Cerebellar nuclear complex (tissue), 1 donor: ENCODE results near the gene MACROD2.
"Not testable (repeated sequence)": the region's sequence is repeated elsewhere in the genome, so short reads cannot be mapped to it uniquely, and the experiment has no call there.

Source experiments
- DNase-seq, 2 experiments: peaks; one replicate each; lab custom pipeline; 2025; lab: John Stamatoyannopoulos, UW

The MACROD2 gene

GRCh38 chr20:15178581-15178980 is 1183.3 kb downstream of the MACROD2 start:
- DNase-seq, result peak in 1 of 2 experiments; percentile 4

- DNase-seq, result peak; percentile 90 to 97
These were observed 1184.1 kb downstream of the MACROD2 start for GRCh38 chr20:15179381-15179780.

GRCh38 chr20:15179781-15180180 is 1184.5 kb downstream of the MACROD2 start:
- DNase-seq, result peak in 1 of 2 experiments; percentile 88

GRCh38 chr20:15185322-15185721 is 1190.0 kb downstream of the MACROD2 start:
- no peak for DNase-seq

GRCh38 chr20:15185913-15186312 is 1190.6 kb downstream of the MACROD2 start:
- no peak for DNase-seq

- DNase-seq, result no peak
These were observed 1192.3 kb downstream of the MACROD2 start for GRCh38 chr20:15187612-15188011.

- DNase-seq, result no peak
These were observed 1193.1 kb downstream of the MACROD2 start for GRCh38 chr20:15188415-15188814.

- DNase-seq, result no peak
These were observed 1195.9 kb downstream of the MACROD2 start for GRCh38 chr20:15191082-15191723.

GRCh38 chr20:15195378-15195777 is 1200.1 kb downstream of the MACROD2 start:
- DNase-seq, result no peak

GRCh38 chr20:15196547-15197255 is 1201.4 kb downstream of the MACROD2 start:
- no peak for DNase-seq

- not testable (repeated sequence) for DNase-seq
These were observed 1202.7 kb downstream of the MACROD2 start for GRCh38 chr20:15198017-15198416.

GRCh38 chr20:15199698-15200097 is 1204.4 kb downstream of the MACROD2 start:
- no peak for DNase-seq

- no peak for DNase-seq
These were observed 1204.8 kb downstream of the MACROD2 start for GRCh38 chr20:15200147-15200565.

GRCh38 chr20:15201602-15202001 is 1206.3 kb downstream of the MACROD2 start:
- no peak for DNase-seq

GRCh38 chr20:15204234-15204633 is 1208.9 kb downstream of the MACROD2 start:
- DNase-seq, result no peak

GRCh38 chr20:15205028-15205427 is 1209.7 kb downstream of the MACROD2 start:
- DNase-seq, result no peak

- no peak for DNase-seq
These were observed 1210.4 kb downstream of the MACROD2 start for GRCh38 chr20:15205719-15206118.

- no peak for DNase-seq
These were observed 1214.2 kb downstream of the MACROD2 start for GRCh38 chr20:15209537-15209936.

GRCh38 chr20:15214051-15214450 is 1218.7 kb downstream of the MACROD2 start:
- peak; percentile 38 to 61 for DNase-seq

GRCh38 chr20:15220009-15220656 is 1224.8 kb downstream of the MACROD2 start:
- no peak for DNase-seq

- no peak for DNase-seq
These were observed 1225.7 kb downstream of the MACROD2 start for GRCh38 chr20:15220778-15221565.
